GM03348 (cell line): ENCODE measurements around the gene QKI.
"Not testable (repeated sequence)": the region's sequence is repeated elsewhere in the genome, so short reads cannot be mapped to it uniquely, and the experiment has no call there.

Experiments
- DNase-seq: peaks from one replicate; pipeline ENCODE4 v3.0.0; 2012; ENCODE audit warnings: low spot score

The QKI gene

DNA sequence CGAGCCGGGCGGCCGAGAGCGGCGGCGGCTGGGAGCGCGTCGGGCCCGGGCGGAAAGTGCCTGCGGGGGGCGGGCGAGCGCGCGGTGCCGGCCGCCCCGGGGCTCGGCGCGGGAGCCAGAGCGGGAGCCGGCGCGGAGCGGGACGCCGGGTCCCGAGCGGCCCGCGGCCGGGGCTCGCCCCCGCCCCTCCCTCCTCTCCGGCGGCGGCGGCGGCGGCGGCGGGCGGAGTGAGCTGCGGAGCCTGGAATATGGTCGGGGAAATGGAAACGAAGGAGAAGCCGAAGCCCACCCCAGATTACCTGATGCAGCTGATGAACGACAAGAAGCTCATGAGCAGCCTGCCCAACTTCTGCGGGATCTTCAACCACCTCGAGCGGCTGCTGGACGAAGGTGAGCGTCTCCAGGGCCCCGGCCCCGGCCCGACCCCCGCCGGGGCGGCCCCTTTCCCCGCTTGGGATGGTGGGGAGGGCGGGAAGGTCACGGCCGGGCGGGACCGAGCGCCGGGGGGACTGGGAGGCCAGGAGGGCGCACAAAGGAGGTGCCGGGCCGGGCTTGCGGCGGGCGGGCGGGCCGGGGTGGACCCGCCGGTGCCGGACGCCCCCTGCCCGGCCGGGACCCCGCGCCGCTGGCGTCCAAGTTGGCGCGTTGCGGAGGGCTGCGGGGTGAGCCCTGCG, 565 bp downstream of the QKI start:
- peak; percentile 72 for DNase-seq

DNA sequence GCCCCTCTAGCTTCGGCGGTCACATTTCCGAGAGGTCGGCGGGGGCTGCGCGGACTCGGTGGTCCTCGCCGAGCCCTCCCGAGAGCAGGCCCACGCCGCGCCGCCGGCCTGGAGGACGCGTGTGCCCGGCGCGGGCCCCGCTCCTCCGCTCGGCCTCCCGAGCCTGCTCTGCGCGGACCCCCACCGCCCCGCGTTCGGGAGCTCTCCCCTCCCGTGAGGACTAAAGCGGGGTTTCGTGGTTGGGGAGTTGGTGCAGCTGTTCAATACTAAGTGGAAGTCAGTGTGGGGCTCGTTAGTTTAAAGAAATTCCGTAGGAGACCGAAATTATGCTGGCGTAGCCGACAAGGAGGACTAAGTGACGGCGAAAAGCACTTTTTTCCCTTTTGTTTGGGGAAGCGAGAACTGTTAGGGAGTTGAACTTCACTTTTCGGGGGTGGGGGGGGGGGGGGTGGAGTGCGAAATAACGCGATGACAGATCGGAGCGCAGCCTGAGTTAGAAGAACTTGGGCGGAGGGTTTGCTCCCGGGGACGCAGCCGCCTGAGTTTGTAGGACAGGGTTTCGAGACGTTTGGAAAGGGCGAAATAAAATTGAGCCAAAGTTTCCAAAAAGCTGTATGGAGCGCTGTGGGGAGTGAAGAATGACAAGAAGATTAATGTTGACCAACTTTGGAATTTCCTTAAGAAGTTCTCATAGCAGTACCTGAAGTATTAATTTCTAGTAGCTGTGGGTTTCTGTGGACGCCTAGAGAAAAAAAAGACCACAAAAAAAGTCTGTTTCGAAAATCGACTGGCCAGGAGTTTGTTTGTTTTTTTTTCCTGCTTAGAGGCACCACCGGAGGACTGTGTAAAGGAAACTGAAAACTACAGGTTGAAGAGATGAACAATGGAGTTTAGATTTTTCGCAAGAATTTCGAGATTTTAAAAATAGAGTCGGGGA, 1.4 kb downstream of the QKI start:
- peak; percentile 72 for DNase-seq

- DNase-seq = peak; percentile 63
These were observed 2.2 kb downstream of the QKI start for GRCh38 chr6:163416557-163417253.

DNA sequence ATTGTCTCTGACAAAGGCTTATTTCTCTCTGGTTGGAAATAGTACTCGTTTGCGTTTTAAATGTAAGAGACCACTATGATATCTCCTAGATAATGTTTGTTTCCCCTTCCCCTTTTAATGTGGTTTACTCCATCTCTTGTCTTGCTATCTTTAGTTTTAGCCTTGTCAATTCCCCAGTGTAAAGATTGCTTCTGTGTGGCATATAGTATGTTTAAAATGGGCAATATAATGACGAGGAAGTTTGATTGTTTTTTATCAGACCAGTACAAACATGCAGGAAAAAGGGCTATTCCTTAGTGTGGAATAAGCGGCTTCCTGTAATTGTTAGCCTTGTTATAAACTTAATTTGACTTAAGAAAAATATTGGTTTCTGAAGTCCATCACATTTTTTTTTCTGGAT, 3.1 kb downstream of the QKI start:
- DNase-seq = no peak

DNA sequence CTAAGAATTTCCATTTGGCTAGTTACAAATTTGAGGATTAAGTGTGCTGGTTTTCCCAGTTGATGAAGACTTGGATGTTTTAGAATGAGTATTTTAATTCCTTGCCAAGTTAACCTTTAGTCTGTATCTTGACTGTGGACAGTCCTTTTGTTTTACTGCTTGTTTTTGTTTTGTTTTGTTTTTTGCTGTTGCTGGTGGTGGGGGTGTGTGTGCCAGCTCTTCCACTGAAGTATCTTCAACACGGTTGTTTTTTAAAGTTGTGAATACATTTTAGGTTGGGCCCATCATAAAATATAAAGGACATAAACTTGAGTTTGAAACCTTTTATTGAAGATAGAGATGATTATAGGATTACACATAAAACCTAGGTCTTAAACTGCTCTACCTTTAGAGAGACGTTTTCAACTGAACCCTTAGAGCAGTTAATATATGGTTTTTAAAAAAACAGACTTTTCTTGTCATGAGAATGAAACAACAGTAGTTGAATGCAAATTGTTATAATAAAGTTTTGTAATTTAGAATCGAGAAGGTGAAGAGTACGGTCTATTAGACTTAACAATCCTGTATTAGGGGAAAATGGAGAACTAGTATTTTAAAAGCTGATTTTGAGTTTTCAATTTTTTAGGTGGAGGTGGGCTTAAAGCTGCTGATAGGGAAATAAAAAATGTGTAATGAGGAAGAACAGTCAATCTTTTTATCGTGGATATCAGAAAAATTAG, 4.0 kb downstream of the QKI start:
- DNase-seq = no peak

DNA sequence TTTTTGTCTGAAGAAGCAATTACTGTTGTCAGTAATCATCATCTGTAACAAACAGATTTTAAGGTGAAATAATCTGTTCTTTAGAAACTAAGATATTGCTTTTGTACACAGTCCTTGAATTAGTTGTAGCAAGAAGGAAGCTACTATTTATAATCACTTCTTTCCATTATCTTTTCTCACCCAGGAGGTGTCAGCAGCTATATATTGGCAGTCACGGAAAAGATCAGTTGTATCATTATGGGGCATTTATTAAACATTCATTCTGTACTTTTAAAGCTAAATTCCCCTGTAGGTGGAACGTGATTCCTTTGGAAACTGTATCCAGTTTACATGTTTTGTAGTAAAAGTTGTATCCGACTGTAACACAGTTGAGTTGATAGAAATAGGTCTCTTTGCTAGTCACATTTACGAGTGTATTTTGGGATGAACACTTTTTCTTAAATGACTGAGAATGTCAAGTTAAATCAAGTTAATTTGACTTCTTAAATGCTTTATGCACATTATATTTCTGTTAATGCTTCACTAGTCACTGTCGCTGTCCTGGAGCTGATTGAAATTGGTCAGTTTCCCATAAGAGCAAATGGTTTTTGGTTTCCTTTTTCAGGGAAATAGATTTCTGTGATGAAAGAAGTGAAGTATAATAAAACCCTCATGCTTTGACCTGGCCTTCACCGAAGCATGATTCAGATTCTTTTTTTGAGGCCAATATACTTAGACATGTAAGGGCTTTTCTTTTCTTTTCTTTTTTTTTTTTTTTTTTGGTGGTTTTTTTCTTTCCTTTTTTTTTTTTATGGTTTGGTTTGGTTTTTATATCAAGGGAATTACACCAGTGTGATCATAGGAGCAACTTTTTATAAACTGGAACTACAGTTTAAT, 5.1 kb downstream of the QKI start:
- peak; percentile 17 for DNase-seq

DNA sequence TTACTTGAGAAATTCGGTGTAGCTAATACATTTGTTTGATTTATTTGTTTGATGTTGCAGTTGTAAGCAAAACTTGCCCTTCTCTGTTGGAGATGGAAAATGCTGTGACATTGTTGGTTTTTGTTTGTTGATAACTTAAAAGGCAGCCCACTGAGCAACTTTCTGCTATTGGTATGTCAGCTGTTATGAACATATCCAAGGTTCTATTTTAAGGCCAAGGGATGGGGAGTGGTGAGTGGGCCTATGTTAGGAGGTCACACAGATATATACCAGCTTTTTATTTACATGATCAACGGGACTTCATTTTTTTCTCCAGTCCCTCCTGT, 5.7 kb downstream of the QKI start:
- no peak for DNase-seq

GRCh38 chr6:163422550-163422949, 8.0 kb downstream of the QKI start:
- no peak for DNase-seq

DNA sequence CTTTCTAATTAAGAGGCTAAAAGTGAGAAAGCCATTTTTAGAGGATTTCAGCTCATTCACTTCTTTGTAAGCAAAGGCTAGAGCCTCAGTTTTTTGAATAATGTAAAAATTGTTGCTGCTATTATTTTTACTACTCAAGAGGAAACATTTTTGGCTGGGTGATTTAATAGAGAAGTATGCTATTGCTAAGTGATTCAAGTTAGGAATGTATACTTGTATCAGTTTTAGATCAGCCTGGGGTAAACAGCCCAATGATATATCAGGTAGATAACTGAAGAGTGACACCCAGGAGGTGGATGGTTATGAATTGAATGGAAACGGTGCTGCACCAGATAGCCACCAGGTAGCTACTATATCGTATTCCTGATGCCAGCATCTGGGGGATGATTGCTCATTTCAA, 9.2 kb downstream of the QKI start:
- DNase-seq = peak; percentile 17

DNA sequence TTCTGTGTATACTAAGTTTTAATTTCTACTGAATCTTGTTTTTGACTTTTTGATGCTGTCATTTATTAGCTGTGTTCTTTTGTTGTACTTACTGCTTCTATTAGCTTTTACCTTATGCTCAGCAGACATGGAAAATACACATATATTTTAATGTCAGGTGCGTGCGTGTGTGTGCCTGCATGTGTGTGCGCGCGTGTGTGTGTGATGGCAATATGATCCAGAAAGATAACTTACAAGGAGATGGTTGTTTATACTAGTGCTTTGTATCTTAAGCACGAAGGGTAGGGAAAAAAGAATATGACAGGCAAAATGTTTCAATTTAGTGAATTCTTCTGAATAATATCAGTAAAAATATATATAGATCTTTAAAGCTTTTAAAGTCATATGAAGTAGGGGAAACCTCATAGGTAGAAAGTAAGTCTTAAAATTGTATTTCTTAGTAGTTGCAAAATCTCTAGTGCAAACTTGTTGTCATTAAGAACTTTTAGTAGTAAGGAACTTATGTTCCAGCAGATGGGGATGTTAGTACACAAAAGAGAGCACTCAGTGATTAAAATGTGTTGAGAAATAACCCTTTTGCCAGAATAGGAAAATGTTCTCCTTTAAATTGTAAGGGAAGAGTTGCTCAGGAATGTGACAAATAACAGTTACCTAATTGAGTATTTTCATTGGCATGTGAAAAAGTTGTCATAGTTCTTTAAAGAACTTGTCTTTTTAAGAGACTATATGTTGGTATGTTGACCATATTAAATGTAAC, 13.2 kb downstream of the QKI start:
- DNase-seq = peak; percentile 56

GRCh38 chr6:163428373-163428772, 13.9 kb downstream of the QKI start:
- DNase-seq = no peak

- no peak for DNase-seq
These were observed 15.4 kb downstream of the QKI start for GRCh38 chr6:163429858-163430448.

DNA sequence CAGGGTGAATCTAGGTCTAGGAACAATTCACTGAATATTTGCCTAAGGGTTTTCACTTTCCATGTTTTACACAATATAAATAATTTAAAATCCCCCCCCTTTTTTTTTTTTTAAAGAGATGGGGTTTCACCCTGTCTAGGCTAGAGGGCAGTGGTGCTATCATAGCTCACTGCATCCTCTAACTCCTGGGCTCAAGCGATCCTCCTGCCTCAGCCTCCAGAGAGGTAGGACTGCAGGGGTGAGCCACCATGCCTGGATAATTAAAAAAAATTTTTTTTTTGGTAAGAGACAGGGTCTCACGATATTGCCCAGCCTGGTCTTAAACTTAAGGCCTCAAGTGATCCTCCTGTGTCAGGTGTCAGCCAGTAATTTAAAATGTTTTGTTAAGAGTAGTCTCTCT, 17.8 kb downstream of the QKI start:
- no peak for DNase-seq

DNA sequence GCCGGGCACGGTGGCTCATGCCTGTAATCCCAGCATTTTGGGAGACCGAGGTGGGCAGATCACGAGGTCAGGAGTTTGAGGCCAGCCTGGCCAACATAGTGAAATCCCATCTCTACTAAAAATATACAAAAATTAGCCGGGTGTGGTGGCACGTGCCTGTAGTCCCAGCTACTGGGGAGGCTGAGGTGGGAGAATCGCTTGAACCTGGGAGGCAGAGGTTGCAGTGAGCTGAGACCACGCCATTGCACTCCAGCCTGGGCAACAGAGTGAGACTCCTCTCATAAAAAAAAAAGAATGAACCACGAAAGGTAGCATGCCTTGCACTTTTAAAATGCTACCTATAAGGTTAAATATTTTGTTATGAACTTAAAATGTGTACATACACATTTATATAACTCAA, 19.0 kb downstream of the QKI start:
- DNase-seq = not testable (repeated sequence)

DNA sequence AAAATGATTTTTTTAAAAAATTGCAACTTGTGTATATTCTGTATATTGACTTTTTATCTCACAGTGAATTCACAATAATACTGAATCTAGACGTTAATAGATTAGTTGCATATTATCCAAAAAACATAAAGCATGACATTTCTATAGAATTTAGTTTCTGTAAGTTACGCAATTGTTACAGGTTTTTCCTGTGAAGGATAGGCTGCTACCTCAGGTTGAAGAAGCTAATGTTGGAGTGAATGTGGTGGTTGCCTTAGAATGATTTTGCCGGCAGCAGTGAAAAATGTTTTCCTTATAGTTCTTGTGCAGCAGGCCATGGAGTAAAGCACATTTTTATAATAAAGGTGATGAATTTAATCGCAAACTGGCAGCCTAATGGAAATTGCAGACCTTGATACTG, 20.5 kb downstream of the QKI start:
- DNase-seq = no peak

- no peak for DNase-seq
These were observed 22.3 kb downstream of the QKI start for GRCh38 chr6:163436843-163437242.

- DNase-seq = no peak
These were observed 22.9 kb downstream of the QKI start for GRCh38 chr6:163437466-163437865.

DNA sequence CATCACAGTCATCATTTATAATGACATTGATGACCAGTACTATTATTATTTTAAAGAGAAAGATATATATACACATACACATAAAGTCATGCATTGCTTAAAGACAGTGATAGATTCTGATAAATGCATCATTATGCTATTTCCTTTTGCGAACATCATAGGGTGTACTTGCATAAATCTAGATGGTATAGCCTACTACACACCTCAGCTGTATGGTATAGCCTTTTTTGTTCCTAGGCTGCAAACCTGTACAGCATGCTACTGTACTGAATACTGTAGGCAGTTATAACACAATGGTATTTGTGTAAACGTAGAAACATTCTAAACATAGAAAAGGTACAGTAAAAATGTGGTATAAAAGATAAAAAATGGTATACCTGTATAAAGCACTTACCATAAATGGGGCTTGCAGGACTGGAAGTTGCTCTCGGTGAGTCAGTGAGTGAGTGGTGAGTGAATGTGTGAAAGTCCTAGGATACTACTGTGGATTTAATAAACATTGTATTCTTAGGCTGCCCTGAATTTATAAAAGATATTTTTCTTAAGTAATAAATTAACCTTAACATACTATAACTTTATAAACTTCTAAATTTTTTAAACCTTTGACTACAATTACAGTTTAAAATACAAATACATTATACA, 23.9 kb downstream of the QKI start:
- DNase-seq = no peak

- no peak for DNase-seq
These were observed 24.4 kb downstream of the QKI start for GRCh38 chr6:163438940-163439335.

- not testable (repeated sequence) for DNase-seq
These were observed 24.9 kb downstream of the QKI start for GRCh38 chr6:163439390-163439789.
